SHP77 treated with DMSO at 0.1 percent for 48 hours (cell line): ENCODE results near the gene PANK4.

Experiments used
- DNase-seq: peaks from one replicate; lab custom pipeline; 2025; lab: John Stamatoyannopoulos, UW

The PANK4 gene

GRCh38 chr1:2528966-2529783, 2.8 kb upstream of the PANK4 start:
- DNase-seq = no peak

- DNase-seq = no peak
Measured at GRCh38 chr1:2528611-2528965, 2.2 kb upstream of the PANK4 start.

- no peak for DNase-seq
Measured at GRCh38 chr1:2528016-2528415, 1.6 kb upstream of the PANK4 start.

- no peak for DNase-seq
Measured at GRCh38 chr1:2527556-2527860, 1.1 kb upstream of the PANK4 start.

GRCh38 chr1:2526824-2527555, 594 bp upstream of the PANK4 start:
- no peak for DNase-seq

GRCh38 chr1:2525572-2525919, 850 bp downstream of the PANK4 start:
- DNase-seq = no peak

- DNase-seq = no peak
Measured at GRCh38 chr1:2523891-2524609, 2.3 kb downstream of the PANK4 start.

DNA sequence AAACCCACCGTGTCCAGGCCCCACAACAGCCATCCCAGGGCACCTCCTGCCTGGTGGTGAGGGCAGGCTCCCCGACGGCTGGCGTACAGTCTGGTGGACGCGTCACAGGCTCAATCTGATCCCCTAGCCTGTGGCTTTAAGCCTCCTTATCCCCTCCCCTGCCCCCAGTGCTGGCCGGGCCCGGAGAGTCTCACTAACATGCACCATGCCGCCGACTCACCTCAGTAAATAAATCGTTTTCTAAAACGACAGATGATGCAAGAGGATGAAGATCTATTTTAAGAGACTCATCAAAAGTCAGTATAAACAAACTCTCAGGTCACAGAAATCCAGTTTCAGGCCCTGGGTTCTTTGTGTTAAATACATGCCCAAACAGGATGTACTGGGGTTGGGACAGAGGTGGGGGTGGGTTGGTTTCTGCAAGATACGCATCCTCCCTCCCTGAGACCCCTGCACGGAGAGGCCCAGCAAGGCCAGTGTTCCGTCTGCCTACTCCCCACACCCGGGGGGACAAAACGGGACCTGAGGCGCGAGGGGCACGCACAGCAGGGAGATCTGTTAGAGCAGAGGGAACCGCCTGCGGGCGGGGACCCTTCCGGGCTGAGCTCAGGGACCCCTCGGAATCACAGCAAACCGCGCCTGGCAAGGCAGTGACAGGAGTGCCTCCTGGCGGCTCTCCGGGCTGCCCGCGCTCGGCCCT, 3.1 kb downstream of the PANK4 start:
- no peak for DNase-seq

DNA sequence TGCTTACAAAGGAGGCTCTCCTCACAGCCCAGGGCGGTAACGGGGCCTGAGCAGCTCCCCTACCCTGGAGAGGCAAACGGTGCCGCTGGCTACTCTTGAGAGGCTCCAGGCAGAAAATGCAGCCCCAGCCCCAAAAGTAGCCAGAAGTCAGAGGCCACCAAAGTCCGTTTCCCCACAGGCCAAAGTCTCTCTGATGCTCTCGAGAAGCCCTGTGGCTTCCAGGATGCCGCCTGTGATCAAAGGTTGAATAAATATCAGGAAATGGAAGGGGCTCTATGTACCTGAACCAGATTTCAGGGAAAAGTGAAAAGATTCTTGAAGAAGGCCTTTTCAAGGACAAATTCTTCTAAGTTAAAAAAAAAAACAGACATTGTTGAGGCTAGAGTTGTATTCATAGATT, 4.2 kb downstream of the PANK4 start:
- DNase-seq = no peak

GRCh38 chr1:2520806-2521205, 5.6 kb downstream of the PANK4 start:
- DNase-seq = no peak

GRCh38 chr1:2520206-2520605, 6.2 kb downstream of the PANK4 start:
- no peak for DNase-seq

DNA sequence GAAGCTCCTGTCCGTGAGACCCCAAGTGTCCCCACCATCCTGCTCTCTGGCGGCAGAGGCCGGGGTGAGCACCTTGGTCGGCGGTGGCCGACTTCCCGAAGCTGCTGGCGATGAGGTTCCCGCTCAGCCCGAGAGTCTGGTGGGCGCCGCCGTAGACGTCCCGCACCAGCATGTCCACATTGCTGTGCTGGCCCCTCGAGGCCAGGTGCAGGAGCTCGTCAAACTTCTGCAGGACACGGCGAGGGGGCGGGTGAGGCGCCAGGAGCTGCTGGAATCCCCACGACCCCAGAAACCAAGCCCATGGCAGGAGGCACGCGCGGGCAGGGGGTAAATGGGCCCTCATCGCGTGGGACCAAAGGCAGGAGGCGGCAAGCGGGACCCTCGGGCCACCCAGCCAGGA, 6.7 kb downstream of the PANK4 start:
- no peak for DNase-seq

- no peak for DNase-seq
Measured at GRCh38 chr1:2519029-2519685, 7.2 kb downstream of the PANK4 start.

DNA sequence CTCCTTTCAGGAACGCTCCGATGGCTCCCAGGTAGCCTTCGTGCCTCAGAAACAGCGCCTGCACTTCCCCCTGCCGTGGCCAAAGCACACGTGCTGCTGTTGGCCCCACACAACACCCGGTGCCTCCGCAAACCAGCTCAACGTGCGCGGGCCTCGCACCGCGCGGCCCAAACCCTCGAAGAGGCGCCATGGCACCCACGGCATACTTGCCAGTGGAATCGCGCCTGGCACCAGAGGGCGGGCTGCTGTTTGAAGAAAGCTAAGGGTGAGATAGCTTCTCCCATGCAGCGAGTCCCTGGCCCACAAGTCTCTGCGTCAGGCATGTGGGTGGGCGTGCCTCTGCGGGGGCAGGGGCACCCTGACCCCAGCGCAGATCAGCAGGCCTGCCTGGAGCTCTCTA, 7.9 kb downstream of the PANK4 start:
- no peak for DNase-seq

DNA sequence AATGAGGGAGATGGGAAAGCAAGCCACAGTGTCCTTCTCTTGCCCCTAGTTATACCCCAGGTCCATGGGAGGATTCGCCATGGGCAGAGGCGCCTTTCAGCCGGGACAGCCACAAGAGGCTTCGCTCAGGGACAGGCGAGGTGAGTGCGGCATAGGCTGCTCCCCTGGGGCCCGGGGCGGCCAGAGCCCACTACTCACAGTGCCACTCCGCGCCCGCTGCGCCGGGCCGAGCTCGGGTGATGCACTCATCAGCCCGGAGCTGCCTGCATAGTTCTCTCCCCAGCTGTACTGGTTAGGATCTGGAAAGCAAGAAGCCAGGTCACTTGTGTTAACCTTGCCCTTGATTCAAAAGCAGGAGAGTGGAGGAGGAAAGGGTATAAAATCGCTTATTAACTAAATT, 8.4 kb downstream of the PANK4 start:
- DNase-seq = no peak

DNA sequence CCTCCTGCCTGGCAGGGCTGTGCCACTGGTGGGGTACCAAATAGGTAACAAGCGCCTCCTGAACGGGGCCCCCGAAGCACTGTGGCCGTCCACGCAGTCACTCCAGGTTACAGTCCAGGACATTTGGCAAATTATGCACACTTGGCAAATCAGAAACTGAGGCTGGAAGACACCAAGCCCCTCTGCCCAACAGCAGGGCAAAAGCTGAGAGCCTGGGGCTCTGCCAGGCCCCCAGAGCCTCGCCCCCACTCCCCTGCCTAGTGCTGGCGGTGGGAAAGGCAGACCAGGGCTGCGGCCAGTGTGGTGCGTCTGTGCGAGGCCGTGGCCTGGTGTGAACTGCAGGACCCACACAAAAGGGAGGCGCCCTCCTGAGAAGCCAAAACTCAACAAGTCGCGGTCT, 9.4 kb downstream of the PANK4 start:
- no peak for DNase-seq

DNA sequence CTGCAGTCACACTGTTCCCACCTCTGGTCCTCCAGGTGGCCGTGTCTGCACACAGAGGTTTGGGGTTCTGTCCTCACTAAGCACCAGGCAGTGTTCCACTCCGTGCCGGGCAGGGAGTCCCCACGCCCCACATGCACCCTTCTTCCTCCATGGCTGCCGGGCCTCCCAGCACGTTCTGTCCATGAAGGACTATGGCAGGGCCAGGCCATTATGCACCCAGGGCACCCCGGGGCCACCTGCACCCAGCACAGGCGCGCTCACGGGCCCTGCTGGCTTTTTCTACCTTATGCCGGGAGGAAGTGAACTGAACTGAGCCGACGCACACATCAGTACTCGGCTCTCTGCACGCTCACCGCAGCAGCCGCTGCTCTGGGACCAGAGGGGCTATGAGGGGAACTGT, 10.3 kb downstream of the PANK4 start:
- no peak for DNase-seq

DNA sequence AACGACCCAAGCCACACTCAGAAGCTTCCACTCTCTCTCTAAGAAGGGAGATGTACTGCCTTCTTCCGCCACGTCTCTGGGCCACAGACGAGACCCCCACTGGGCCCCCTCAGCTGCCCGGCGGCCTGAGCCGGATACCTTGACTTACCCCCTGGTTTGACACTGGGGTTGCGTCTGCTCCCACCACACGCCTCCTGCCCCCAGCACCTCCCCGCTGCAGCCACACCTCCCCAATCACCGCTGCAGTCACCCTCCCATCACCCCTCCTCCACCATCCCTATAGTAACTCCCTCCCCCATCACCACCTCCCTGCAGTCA, 10.7 kb downstream of the PANK4 start:
- DNase-seq = no peak

DNA sequence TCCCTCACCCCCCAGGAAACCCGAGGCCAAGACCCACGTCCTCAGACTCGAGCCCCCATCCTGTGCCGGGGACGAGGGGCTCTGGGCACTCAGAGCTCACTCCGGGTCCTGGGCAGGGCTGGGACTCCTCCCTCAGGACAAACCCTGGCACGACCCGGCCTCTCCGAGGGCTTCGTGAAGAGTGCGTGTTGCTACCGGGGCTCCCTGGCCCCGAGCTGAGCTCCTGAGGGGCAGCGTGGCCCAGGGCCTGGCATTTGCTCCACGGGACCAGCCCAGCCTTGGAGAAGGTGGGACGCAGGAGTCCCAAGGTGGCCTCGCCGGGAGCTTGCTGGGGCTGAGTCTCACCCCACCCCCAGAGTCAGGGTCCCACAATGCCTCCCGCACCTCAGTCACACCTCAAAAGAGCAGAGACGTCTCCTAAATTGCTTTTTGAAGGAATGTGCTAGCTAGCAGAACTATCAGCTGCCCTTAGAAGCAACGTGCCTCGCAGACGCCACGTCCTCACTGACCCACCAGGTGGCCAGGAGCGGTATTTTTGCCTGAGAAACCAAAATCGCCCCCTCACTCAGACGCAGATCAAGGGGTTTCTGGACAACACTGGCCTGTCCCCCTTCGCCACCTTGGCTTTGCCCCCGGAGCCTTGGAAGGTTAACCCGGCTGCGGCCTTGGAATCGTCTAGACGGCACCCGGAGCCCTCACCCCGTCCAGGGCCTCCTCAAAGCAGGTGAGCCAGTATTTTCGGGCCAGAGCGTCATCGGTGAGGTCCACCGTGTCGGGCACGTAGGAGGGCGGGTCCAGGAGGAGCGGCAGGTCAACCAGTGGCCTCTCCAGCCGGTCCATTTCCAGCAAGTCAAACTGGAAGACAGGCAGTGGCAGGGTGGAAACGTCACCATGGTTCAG, 11.3 kb downstream of the PANK4 start:
- DNase-seq = no peak

- no peak for DNase-seq
Measured at GRCh38 chr1:2513939-2514652, 12.3 kb downstream of the PANK4 start.
